Skin epidermis (tissue), 12 donors: ENCODE data around the gene MUC6.

Source experiments
- H3K27ac ChIP-seq, 21 experiments: fragments of 200-600 bp; sonication (generic) in 11 of 21; one replicate each; pipeline ENCODE4 v1.5.0; 2020; ENCODE audit warnings: mild to moderate bottlenecking in 3 of 21, inconsistent platforms in 2 of 21, moderate library complexity in 2 of 21
- H3K4me3 ChIP-seq, 7 experiments: fragments of 200-600 bp; sonication (generic) in 2 of 7; one replicate each; pipeline ENCODE4 v1.5.0; 2020; ENCODE audit warnings: inconsistent platforms in 2 of 7, mild to moderate bottlenecking in 2 of 7, moderate library complexity in 1 of 7

Gene MUC6

GRCh38 chr11:1039481-1040427 is 3.2 kb upstream of the MUC6 start:
- Histone ChIP-seq H3K4me3 (no peak overlapping the region), H3K27ac (no peak overlapping the region)

- no peak overlapping the region for H3K4me3 ChIP-seq
- H3K27ac ChIP-seq, result no peak overlapping the region
Observed at GRCh38 chr11:1038921-1039320, 2.4 kb upstream of the MUC6 start.

GRCh38 chr11:1038361-1038760 is 1.8 kb upstream of the MUC6 start:
- Histone ChIP-seq H3K4me3 (no peak overlapping the region), H3K27ac (no peak overlapping the region)

GRCh38 chr11:1037506-1038055 is 1.1 kb upstream of the MUC6 start:
- H3K4me3 ChIP-seq, result no peak overlapping the region

GRCh38 chr11:1036931-1037330 is 413 bp upstream of the MUC6 start:
- Histone ChIP-seq H3K27ac (no peak overlapping the region), H3K4me3 (no peak overlapping the region)

More at GRCh38 chr11:1037506-1038055, 1.1 kb upstream of the MUC6 start:
- no peak overlapping the region for H3K27ac ChIP-seq

GRCh38 chr11:1035577-1036283 is 788 bp downstream of the MUC6 start:
- Histone ChIP-seq H3K27ac (no peak overlapping the region), H3K4me3 (no peak overlapping the region)

- Histone ChIP-seq H3K27ac (no peak overlapping the region), H3K4me3 (no peak overlapping the region)
Observed at GRCh38 chr11:1034456-1035295, 1.8 kb downstream of the MUC6 start.

GRCh38 chr11:1034001-1034400 is 2.5 kb downstream of the MUC6 start:
- no peak overlapping the region for H3K4me3 ChIP-seq
- no peak overlapping the region for H3K27ac ChIP-seq

- Histone ChIP-seq H3K27ac (no peak overlapping the region), H3K4me3 (no peak overlapping the region)
Observed at GRCh38 chr11:1033016-1033798, 3.3 kb downstream of the MUC6 start.

GRCh38 chr11:1032310-1032891 is 4.1 kb downstream of the MUC6 start:
- no peak overlapping the region for H3K4me3 ChIP-seq
- no peak overlapping the region for H3K27ac ChIP-seq

GRCh38 chr11:1031121-1031899 is 5.2 kb downstream of the MUC6 start:
- H3K4me3 ChIP-seq, result no peak overlapping the region
- H3K27ac ChIP-seq, result no peak overlapping the region

GRCh38 chr11:1030556-1030955 is 6.0 kb downstream of the MUC6 start:
- no peak overlapping the region for H3K4me3 ChIP-seq

GRCh38 chr11:1030086-1030485 is 6.4 kb downstream of the MUC6 start:
- H3K4me3 ChIP-seq, result no peak overlapping the region
- no peak overlapping the region for H3K27ac ChIP-seq

More at GRCh38 chr11:1030556-1030955, 6.0 kb downstream of the MUC6 start:
- H3K27ac ChIP-seq, result no peak overlapping the region

GRCh38 chr11:1029654-1030053 is 6.9 kb downstream of the MUC6 start:
- no peak overlapping the region for H3K27ac ChIP-seq
- no peak overlapping the region for H3K4me3 ChIP-seq

- Histone ChIP-seq H3K4me3 (no peak overlapping the region), H3K27ac (no peak overlapping the region)
Observed at GRCh38 chr11:1029051-1029450, 7.5 kb downstream of the MUC6 start.

GRCh38 chr11:1028616-1029015 is 7.9 kb downstream of the MUC6 start:
- Histone ChIP-seq H3K4me3 (no peak overlapping the region), H3K27ac (no peak overlapping the region)

- Histone ChIP-seq H3K4me3 (no peak overlapping the region), H3K27ac (no peak overlapping the region)
Observed at GRCh38 chr11:1028291-1028540, 8.3 kb downstream of the MUC6 start.
